Neural progenitor cell (in vitro differentiated cells): ENCODE measurements around the gene SPP1. TPM values are rescaled to one million over a fixed set of nuclear protein-coding genes. Genes with fewer than 3 reads are reported as not detected.

Experiments used
- DNase-seq: peaks from one replicate; pipeline ENCODE4 v3.0.0-alpha.2; 2016; ENCODE audit warnings: low spot score
- H2AFZ ChIP-seq: fragments of 200-600 bp; sonication (generic); replicated peaks from 2 replicates; pipeline ENCODE4 v1.6.1; 2016; ENCODE audit warnings: antibody characterized with exemption
- H3F3A ChIP-seq: fragments of 200-600 bp; sonication (generic); 2 replicates; pipeline ENCODE4 v1.6.1; 2016; ENCODE audit warnings: antibody characterized with exemption, low read depth
- H3K27ac ChIP-seq: fragments of 200-600 bp; sonication (generic); 2 replicates; pipeline ENCODE4 v1.5.1; 2016; ENCODE audit warnings: mild to moderate bottlenecking
- H3K27me3 ChIP-seq: fragments of 200-600 bp; sonication (generic); 2 replicates; pipeline ENCODE4 v1.6.1; 2016; ENCODE audit warnings: mild to moderate bottlenecking, moderate library complexity
- H3K36me3 ChIP-seq: fragments of 200-600 bp; sonication (generic); 2 replicates; pipeline ENCODE4 v1.5.1; 2016
- H3K4me1 ChIP-seq: fragments of 200-600 bp; sonication (generic); 2 replicates; pipeline ENCODE4 v1.6.1; 2016; ENCODE audit warnings: mixed run types
- H3K4me2 ChIP-seq: fragments of 200-600 bp; sonication (generic); 2 replicates; pipeline ENCODE4 v1.6.1; 2016
- H3K4me3 ChIP-seq: fragments of 200-600 bp; sonication (generic); 2 replicates; pipeline ENCODE4 v1.5.1; 2016
- H3K79me2 ChIP-seq: fragments of 200-600 bp; sonication (generic); 2 replicates; pipeline ENCODE4 v1.6.1; 2016; ENCODE audit warnings: low read depth
- H3K9ac ChIP-seq: fragments of 200-600 bp; sonication (generic); 2 replicates; pipeline ENCODE4 v1.6.1; 2016
- H3K9me3 ChIP-seq: fragments of 200-600 bp; sonication (generic); 2 replicates; pipeline ENCODE4 v1.5.1; 2016; ENCODE audit warnings: low read depth
- H4K20me1 ChIP-seq: fragments of 200-600 bp; sonication (generic); 2 replicates; pipeline ENCODE4 v1.6.1; 2016; ENCODE audit warnings: low read depth
- H3K27ac Mint-ChIP-seq: 3 replicates; pipeline ENCODE4 v1.8.0; 2021; ENCODE audit warnings: mixed read lengths
- H3K27me3 Mint-ChIP-seq: 2 replicates; pipeline ENCODE4 v1.8.0; 2022; ENCODE audit warnings: low read depth, mild to moderate bottlenecking, inconsistent platforms, moderate library complexity, mixed read lengths; ENCODE audit not compliant: insufficient read depth
- H3K36me3 Mint-ChIP-seq: 3 replicates; pipeline ENCODE4 v1.8.0; 2021; ENCODE audit warnings: mixed read lengths
- H3K4me1 Mint-ChIP-seq: 3 replicates; pipeline ENCODE4 v1.8.0; 2021; ENCODE audit warnings: mixed read lengths
- H3K4me3 Mint-ChIP-seq: 3 replicates; pipeline ENCODE4 v1.8.0; 2021; ENCODE audit warnings: mild to moderate bottlenecking, moderate library complexity, mixed read lengths
- H3K9me3 Mint-ChIP-seq: 3 replicates; pipeline ENCODE4 v1.8.0; 2020; ENCODE audit warnings: mixed read lengths
- EZH2 ChIP-seq: fragments of 200-600 bp; sonication (generic); IDR thresholded peaks from 2 replicates; pipeline ENCODE4 v1.6.1; 2017; ENCODE audit warnings: antibody characterized with exemption, mild to moderate bottlenecking, moderate library complexity
- EZH2phosphoT487 ChIP-seq: fragments of 200-600 bp; sonication (generic); IDR thresholded peaks from 2 replicates; pipeline ENCODE4 v1.6.1; 2017; ENCODE audit warnings: antibody characterized with exemption
- total RNA-seq: library from RNA; depleted of rRNA; stranded (reverse); fragments of >200 nt; gene quantifications from 2 replicates; pipeline ENCODE4 v1.2.3, GENCODE V29; 2015; ENCODE audit warnings: low replicate concordance
- TF ChIP-seq, protein P1 (sequence below): fragments of 200-600 bp; sonication (generic); IDR thresholded peaks from 2 replicates; pipeline ENCODE4 v1.5.1; 2017; ENCODE audit warnings: antibody characterized with exemption, mild to moderate bottlenecking

SPP1 gene
- total RNA-seq, 1 donor from 2014 or later: 0.54 TPM

DNA sequence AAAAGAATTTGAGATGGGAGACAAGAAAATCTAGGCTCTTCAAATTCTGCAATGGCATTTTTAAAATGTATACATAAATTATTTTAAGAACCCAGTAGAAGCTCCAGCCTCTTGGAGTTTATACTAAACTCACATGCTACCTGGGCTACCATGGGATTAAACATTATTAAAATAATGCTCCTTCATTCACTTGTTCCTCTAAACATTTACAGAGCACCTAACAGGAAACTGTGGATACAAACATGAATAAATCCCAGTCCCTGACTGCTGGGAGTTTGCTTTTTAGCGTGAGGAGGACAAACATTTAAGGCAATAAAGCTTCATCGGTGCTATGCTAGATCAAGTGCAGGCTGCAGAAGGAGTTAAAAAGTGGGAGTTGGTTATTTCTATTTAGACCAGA lies 5.4 kb upstream of the SPP1 start:
- no peaks in the 10 kb centered on the region for H4K20me1 ChIP-seq
- Mint-ChIP-seq H3K27ac (no peak overlapping the region), H3K4me1 (peaks cover 12% of the 10 kb centered on the region), H3K36me3 (no peaks in the 10 kb centered on the region), H3K4me3 (no peak overlapping the region), H3K9me3 (no peaks in the 10 kb centered on the region), H3K27me3 (peaks cover 4% of the 10 kb centered on the region)
- H3K4me1 ChIP-seq: peaks cover 3% of the 10 kb centered on the region
- H3K79me2 ChIP-seq: no peaks in the 10 kb centered on the region
- no peak overlapping the region for H3K4me3 ChIP-seq
- H3K27ac ChIP-seq: no peak overlapping the region
- TF ChIP-seq EZH2 (no peak), EZH2phosphoT487 (no peak)
- TF ChIP-seq, protein P1, sequence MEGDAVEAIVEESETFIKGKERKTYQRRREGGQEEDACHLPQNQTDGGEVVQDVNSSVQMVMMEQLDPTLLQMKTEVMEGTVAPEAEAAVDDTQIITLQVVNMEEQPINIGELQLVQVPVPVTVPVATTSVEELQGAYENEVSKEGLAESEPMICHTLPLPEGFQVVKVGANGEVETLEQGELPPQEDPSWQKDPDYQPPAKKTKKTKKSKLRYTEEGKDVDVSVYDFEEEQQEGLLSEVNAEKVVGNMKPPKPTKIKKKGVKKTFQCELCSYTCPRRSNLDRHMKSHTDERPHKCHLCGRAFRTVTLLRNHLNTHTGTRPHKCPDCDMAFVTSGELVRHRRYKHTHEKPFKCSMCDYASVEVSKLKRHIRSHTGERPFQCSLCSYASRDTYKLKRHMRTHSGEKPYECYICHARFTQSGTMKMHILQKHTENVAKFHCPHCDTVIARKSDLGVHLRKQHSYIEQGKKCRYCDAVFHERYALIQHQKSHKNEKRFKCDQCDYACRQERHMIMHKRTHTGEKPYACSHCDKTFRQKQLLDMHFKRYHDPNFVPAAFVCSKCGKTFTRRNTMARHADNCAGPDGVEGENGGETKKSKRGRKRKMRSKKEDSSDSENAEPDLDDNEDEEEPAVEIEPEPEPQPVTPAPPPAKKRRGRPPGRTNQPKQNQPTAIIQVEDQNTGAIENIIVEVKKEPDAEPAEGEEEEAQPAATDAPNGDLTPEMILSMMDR: no peak
- peaks cover 5% of the 10 kb centered on the region for H3F3A ChIP-seq
- no peak for DNase-seq
- no peaks in the 10 kb centered on the region for H3K9me3 ChIP-seq
- H3K4me2 ChIP-seq: no peak overlapping the region
- H3K27me3 ChIP-seq: no peaks in the 10 kb centered on the region
- no peaks in the 10 kb centered on the region for H3K36me3 ChIP-seq
- no peak overlapping the region for H2AFZ ChIP-seq
- H3K9ac ChIP-seq: no peak overlapping the region

DNA sequence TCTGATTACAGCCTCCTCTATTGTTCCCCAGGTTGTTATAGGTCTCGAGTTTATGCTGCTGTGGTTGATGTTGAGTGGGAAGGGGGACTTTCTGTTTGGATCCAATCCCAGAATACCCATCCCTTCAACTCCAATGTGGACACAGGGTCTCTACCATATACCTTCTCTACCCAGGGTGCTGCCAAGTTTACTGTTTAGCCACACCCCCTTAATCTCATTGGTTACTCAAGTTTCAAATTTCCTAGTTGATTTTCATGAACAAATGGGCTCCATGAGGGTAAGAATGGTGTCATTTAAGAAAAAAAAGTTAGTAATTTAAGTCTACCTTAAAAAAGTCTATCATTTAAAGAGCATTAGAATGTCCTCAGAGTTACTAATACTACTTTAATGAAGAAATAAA lies 3.6 kb upstream of the SPP1 start:
- no peaks in the 10 kb centered on the region for H3K79me2 ChIP-seq
- no peak overlapping the region for H3K9ac ChIP-seq
- peaks cover 8% of the 10 kb centered on the region for H3F3A ChIP-seq
- no peak overlapping the region for H3K4me3 ChIP-seq
- Mint-ChIP-seq H3K4me1 (peaks cover 18% of the 10 kb centered on the region), H3K27ac (no peak overlapping the region), H3K36me3 (no peaks in the 10 kb centered on the region), H3K9me3 (no peaks in the 10 kb centered on the region), H3K27me3 (peaks cover 4% of the 10 kb centered on the region), H3K4me3 (no peak overlapping the region)
- no peak for DNase-seq
- no peak overlapping the region for H3K27ac ChIP-seq
- H3K36me3 ChIP-seq: no peaks in the 10 kb centered on the region
- peaks cover 11% of the 10 kb centered on the region for H3K4me1 ChIP-seq
- TF ChIP-seq EZH2 (no peak), EZH2phosphoT487 (no peak)
- TF ChIP-seq, protein P1: no peak
- H3K27me3 ChIP-seq: no peaks in the 10 kb centered on the region
- H2AFZ ChIP-seq: no peak overlapping the region
- H4K20me1 ChIP-seq: no peaks in the 10 kb centered on the region
- H3K9me3 ChIP-seq: no peaks in the 10 kb centered on the region
- H3K4me2 ChIP-seq: no peak overlapping the region

DNA sequence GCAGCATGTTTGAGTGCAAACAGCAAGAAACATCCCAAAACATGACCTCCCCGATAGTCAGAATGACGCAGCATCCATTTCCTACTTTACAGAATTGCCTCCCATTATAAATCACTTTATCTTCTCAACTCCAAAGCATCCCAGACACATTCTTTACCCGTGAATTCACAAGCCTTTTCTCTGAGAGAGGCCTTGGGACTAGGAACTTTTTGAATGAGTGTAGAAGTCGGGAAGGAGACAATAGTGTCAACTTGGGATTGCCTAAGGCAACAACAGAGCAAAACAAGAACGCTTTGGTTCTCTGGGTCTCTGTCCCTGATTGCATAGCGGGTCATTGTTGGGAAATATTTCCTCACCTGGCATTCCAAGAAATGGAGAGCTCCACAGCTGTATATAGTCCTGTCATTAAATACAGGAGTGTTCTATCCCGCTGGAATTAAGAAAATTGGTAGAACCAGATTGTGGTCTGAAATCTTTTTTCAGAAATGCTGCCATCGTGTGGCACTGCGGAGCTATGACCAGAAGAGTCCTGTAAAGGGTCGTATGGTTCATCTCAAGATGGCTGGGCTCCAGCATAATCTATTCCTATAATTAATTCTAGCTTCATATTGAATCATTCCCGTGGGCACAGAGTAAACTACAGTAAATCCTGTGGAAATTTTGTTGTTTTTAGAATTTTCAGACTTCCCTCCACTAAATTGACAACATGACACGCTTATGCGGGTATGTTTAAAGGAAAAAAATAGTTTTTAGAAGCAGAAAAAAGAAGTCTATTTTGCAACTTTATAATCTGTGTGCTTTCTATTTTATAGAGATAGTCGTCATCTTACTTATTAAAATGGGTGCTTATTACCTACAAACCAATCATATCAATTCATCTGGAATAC lies 2.0 kb upstream of the SPP1 start:
- H3K4me1 ChIP-seq: peaks cover 11% of the 10 kb centered on the region
- no peak overlapping the region for H3K4me3 Mint-ChIP-seq
- DNase-seq: peak; percentile 69
- no peak for TF ChIP-seq EZH2
- TF ChIP-seq, protein P1: peak; percentile 90
- no peaks in the 10 kb centered on the region for H4K20me1 ChIP-seq
- H3K9me3 ChIP-seq: no peaks in the 10 kb centered on the region
- H3K9ac ChIP-seq: no peak overlapping the region
- peaks cover 8% of the 10 kb centered on the region for H3F3A ChIP-seq
- no peak overlapping the region for H3K27ac ChIP-seq
- H3K27ac Mint-ChIP-seq: no peak overlapping the region
- peak overlapping the region; percentile 70 for H3K4me2 ChIP-seq
- H3K79me2 ChIP-seq: no peaks in the 10 kb centered on the region
- no peaks in the 10 kb centered on the region for H3K36me3 ChIP-seq
- peaks cover 4% of the 10 kb centered on the region for H3K27me3 Mint-ChIP-seq
- H3K9me3 Mint-ChIP-seq: no peaks in the 10 kb centered on the region
- peak overlapping the region; percentile 98 for H2AFZ ChIP-seq
- H3K4me1 Mint-ChIP-seq: peaks cover 23% of the 10 kb centered on the region
- H3K27me3 ChIP-seq: no peaks in the 10 kb centered on the region
- no peaks in the 10 kb centered on the region for H3K36me3 Mint-ChIP-seq
- H3K4me3 ChIP-seq: peak overlapping the region; percentile 39
